AML-193 (cell line): ENCODE measurements around the gene PSMB7.
"Not testable (repeated sequence)": the region's sequence is repeated elsewhere in the genome, so short reads cannot be mapped to it uniquely, and the experiment has no call there.

Source experiments
- DNase-seq, 2 experiments: peaks; one replicate each; lab custom pipeline; 2025; lab: John Stamatoyannopoulos, UW

Gene PSMB7

DNA sequence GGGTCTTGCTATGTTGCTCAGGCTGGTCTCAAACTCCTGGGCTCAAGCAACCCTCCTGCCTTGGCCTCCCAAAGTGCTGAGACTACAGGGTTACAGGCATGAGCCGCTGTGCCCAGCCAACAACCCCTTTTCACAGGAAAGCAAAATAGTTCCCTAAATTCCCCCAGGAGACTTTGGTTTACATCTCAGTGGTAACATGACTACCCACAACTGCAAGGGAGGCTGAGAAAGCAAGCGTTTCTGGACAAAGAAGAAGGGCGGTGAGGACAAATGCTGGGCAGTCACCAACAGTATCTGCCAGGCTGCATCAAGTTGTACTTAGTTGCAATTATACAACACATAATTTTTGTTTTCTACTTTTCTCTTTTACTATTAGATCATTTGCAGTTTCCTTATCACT, 27.6 kb upstream of the PSMB7 start:
- DNase-seq: no peak

DNA sequence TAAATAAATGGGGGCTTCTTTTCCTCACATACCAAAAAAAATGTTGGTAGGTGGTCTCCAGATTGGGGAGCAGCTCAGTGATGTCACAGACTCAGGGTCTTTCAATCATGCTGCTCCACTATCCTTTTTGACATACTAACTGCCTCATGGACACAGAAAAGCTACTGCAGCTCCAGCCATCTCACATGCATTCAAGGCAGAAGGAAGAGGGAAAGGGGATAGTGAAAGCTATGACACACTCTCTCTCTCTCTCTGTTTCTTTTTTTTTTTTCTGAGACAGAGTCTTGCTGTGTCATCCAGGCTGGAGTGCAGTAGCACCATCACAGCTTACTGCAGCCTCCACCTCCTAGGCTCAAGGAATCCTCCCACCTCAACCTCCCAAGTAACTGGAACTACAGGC, 27.1 kb upstream of the PSMB7 start:
- no peak for DNase-seq

DNA sequence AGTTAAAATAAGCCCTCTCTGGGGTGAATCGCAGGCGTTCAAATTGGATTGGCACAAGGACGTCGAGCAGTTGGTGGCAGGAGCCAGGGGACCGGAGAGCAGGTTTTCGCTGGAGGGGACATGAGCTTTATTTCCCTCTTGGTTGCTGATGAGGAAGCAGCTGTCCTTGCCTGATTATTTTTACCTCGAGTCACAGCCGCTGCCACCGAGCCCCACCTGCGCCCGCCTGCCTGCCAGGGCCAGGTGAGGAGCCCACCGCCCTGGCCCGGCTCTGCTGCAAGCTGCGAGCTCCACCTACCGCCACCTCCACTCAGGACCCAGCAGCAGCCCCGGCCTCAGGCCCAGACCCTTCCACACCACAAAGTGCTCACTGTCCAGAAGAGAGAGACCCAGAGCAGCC, 26.0 kb upstream of the PSMB7 start:
- DNase-seq: no peak

GRCh38 chr9:124440786-124441185, 25.5 kb upstream of the PSMB7 start:
- no peak for DNase-seq

DNA sequence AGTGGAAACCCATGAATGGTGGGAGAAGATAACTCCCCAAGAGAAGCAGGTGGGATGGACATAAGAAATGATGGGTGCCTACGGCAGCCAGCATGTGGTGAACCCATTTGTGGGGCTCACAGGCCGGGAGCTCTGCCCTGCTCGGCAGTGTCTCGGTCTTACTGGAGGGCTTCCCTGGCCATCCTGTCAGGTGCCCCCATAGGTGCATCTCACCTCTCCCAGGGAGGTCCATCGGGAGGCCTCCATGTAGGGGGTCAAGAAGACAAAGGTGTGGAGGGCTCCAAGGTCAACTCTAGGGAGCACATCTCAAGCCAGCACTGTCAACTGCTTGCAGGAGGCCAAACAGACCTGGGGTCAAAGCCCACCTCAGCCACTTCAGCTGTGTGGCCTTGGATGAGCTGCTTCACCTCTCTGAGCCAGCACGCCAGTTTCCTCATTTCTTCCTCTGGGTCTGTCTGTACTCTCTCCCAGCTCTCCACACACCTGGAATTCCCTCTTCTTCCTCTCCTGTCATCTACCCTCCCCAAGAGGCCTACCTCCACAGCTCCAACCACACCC, 24.5 kb upstream of the PSMB7 start:
- DNase-seq: no peak

- DNase-seq: no peak
Measured at GRCh38 chr9:124439086-124439485, 23.8 kb upstream of the PSMB7 start.

DNA sequence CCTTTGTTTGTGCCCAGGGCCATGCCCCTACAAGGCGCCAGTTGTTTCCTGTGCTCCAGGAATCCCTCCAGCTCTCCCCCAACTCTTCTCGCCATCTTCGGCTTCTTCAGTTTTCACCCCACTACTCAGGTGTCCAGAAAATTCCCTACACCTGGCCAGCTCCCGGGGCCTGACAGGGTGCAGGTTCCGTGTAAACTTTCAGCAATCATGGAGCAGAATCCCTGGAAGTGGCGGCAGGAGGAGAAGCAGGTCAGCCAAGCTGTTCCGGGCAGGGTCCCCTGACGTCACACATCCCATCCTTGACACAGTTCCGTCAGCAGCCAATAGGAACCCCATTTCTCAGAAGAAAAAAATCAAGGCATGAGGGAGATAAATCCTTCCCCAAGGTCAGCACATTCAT, 22.8 kb upstream of the PSMB7 start:
- no peak for DNase-seq

GRCh38 chr9:124437086-124437485, 21.8 kb upstream of the PSMB7 start:
- DNase-seq: no peak

- no peak for DNase-seq
Measured at GRCh38 chr9:124436320-124436719, 21.1 kb upstream of the PSMB7 start.

GRCh38 chr9:124429530-124429867, 14.3 kb upstream of the PSMB7 start:
- DNase-seq: no peak

- no peak for DNase-seq
Measured at GRCh38 chr9:124428751-124429529, 13.7 kb upstream of the PSMB7 start.

DNA sequence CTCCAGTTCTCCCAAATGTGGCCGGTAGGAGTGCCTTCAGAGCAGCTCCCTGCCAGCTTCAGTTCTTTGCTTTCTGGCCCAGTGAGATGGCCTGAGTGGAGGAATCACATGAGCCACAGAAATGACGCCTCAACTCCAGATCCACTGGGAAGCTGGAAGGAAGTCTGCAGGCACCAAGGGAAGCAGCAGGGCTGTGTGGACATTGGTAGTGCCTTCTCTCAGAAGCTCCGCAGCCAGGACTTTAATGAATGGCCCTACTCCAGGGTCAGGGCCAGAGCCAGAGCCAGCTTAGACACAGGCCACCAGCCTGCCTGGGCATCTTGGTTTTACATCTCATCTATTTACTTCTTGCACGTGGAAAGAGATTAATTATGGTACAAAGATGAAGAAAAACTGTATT, 12.0 kb upstream of the PSMB7 start:
- no peak for DNase-seq

DNA sequence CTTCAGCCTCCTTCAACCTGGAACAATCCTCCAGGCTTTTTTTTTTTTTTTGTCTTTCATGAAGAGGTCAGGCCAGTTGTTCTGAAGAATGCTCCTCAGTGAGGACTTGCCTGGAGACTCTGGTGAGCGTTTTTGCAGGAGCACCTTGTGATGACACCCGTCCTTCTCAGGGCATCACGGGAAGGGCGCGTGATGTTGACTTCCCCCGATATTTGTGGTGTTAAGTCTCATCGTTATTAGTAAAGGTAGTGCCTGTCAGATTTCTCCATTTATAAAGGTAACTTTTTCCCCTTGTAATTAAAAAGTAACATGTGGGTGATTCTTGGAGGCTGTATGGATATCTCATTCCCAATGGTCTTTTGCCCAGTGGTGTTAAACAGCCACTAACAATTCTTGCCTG, 11.1 kb upstream of the PSMB7 start:
- no peak for DNase-seq

DNA sequence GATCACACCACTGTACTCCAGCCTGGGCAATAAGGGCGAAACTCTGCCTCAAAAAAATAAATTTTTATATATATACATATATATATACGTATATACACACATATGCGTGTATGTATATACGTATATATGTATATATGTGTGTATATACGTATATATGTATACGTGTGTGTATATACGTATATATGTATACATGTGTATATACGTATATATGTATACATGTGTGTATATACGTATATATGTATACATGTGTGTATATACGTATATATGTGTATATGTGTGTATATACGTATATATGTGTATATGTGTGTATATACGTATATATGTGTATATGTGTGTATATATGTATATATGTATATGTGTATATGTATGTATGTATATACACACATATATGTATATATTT, 10.5 kb upstream of the PSMB7 start:
- not testable (repeated sequence) for DNase-seq

GRCh38 chr9:124423591-124423990, 8.3 kb upstream of the PSMB7 start:
- no peak for DNase-seq

DNA sequence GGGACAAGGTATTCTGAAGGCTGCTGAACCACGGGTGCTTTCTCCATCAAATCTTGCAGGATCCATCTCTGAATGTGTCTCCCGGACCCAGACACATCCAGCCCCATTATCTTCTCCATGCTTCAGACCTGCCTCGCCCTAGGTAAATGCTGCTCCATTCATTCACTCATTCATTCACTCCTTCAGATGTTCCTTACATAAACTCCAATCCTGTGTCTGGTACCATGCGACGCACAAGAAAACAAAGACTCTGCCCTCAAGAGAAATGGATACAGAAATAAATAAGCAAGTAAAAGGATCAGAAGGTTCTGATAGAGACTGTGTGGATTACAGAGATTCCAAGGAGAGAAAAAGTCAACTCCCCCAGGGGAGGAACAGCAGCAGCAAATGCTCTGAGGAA, 7.9 kb upstream of the PSMB7 start:
- no peak for DNase-seq

DNA sequence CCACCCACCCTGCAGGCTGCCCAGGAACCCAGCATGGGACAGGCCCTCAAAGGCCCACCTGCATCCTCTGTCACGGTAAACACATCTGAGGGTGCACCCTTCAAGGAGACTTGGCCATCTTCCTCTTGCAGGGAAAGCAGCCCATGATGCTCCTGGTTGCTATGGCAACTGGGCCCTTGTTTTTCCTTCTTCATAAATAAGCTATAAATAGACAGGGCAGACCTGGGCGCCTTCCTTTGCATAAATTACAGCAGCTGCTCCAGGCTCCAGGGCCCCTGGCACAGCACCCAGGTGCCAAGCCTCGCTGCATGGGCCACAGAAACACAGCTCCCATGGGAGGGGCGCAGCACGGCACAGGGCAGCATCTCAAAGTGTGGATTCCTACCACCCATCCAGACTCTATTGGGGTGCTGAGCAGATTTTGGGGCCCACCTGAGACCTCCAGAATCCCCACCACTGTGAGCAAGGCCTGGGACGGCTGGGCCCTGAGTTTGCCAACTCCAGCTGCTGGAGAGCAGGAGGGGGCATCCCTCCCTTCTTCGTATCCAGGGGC, 5.8 kb upstream of the PSMB7 start:
- no peak for DNase-seq

DNA sequence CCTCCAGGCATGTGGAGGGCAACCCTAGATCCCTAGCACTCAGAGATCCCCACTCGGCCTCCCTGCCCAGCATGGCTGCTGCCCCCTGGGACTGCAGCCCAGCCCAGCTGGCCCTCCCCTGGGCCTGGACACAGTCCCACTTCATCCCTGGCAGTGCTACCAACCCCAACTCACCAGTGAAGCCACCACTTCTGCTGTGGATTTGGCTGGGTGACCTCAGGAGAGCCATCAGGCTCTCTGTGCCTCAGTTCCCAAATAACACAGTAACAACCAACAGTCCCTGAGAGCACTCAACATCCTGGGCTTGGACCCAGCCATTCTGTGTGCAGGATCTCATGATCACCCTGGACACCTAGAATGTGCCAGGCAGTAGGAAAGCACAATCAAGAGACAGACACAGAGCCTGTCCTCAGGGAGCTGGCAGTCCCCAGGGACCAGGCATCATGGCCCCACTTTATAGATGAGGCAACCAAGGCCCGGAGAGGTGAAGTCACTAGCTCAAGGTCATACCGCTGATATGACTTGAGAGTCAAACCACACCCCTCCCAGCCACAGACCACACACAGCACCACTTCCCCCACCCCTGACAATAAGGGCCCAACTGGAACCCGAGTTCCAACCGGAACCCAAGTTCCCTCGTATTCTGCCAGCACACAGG, 4.7 kb upstream of the PSMB7 start:
- no peak for DNase-seq

DNA sequence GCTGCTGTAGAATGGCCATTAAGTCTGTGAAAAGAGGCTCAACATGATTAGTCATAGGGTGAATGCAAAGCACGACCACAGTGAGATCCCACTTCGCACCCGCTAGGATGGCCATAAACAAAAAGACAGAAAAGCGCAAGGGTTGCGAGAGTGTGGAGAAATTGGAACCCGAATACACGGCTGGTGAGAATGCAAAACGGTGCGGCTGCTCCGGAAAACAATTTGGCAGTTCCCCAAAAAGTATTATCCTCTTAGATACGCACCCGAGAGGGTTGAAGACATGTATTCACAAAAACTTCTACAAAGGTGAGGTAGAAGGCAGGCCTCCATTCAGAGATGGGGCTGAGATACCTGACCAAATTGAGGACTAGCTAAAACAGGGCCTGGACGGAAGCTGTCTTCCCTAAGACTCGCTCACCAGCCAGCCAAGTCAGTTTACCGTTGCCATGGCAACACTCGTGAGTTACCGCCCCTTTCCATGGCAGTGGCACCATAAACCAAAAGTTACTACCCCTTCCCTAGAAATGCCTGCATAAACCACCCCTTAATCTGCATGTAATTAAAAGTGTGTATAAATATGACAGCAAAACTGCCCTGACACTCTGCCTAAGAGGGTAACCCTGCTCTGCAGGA, 726 bp upstream of the PSMB7 start:
- DNase-seq: no peak

GRCh38 chr9:124414612-124415011, 630 bp downstream of the PSMB7 start:
- DNase-seq: no peak

DNA sequence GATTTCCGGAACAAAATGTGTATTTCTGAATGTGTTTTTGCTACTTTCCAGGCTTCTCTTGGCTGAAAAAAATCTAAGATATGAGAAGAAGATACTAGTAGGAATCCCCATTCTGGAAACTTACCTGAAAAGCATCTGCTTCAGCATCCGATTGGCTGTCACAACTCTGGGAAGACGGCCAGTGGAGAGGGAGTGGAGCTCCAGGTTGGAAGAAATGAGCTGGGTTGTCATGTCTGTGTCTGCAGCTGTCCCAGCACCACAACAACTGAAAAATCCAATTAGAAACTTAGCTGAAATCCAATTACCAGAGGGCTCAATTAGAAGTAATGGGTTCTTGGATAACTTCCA, 3.0 kb downstream of the PSMB7 start:
- no peak for DNase-seq

- DNase-seq: peak in 1 of 2 experiments; percentile 4
Measured at GRCh38 chr9:124411514-124412227, 3.6 kb downstream of the PSMB7 start.
